ENCODE results near the gene MYEF2.

Gene MYEF2

GRCh38 chr15:48177766-48178647 lies at the start of gene MYEF2:
MYEF2 (minus strand) TSS chr15:48178295; CDS start chr15:48178237, 58 bp downstream.
- DNase-seq: peak; percentile 47

GRCh38 chr15:48225771-48226170 lies 47.7 kb upstream of the MYEF2 start:
- DNase-seq: no peak

GRCh38 chr15:48222627-48223026 lies 44.5 kb upstream of the MYEF2 start:
- DNase-seq: no peak

- DNase-seq: peak; percentile 55
These were observed 43.8 kb upstream of the MYEF2 start for GRCh38 chr15:48221885-48222284.

GRCh38 chr15:48221261-48221660 lies 43.2 kb upstream of the MYEF2 start:
- no peak for DNase-seq

GRCh38 chr15:48205981-48206380 lies 27.9 kb upstream of the MYEF2 start, which contains the start of gene SLC12A1:
SLC12A1 (plus strand) TSS chr15:48206302; CDS start chr15:48207720, 1,418 bp downstream.
- no peak for DNase-seq

- DNase-seq: no peak
These were observed 24.0 kb upstream of the MYEF2 start for GRCh38 chr15:48202068-48202467.

GRCh38 chr15:48191574-48192225 lies 13.6 kb upstream of the MYEF2 start, which contains the start of gene CTXN2:
CTXN2 (plus strand) TSS chr15:48191665; CDS start chr15:48201301, 9,636 bp downstream.
- DNase-seq: no peak

GRCh38 chr15:48190932-48191573 lies 13.0 kb upstream of the MYEF2 start:
- no peak for DNase-seq

- DNase-seq: no peak
These were observed 8.2 kb upstream of the MYEF2 start for GRCh38 chr15:48186271-48186670.

GRCh38 chr15:48185529-48185928 lies 7.4 kb upstream of the MYEF2 start:
- DNase-seq: no peak

GRCh38 chr15:48182749-48183148 lies 4.7 kb upstream of the MYEF2 start:
- DNase-seq: no peak

GRCh38 chr15:48178648-48178931 lies 495 bp upstream of the MYEF2 start:
- DNase-seq: no peak

GRCh38 chr15:48177383-48177765 lies 721 bp downstream of the MYEF2 start:
- no peak for DNase-seq

GRCh38 chr15:48176957-48177356 lies 1.1 kb downstream of the MYEF2 start:
- DNase-seq: no peak

- DNase-seq: no peak
These were observed 2.0 kb downstream of the MYEF2 start for GRCh38 chr15:48176112-48176511.

GRCh38 chr15:48175126-48175525 lies 3.0 kb downstream of the MYEF2 start:
- no peak for DNase-seq

- DNase-seq: peak; percentile 9
These were observed 7.1 kb downstream of the MYEF2 start for GRCh38 chr15:48170981-48171380.

GRCh38 chr15:48168616-48169015 lies 9.5 kb downstream of the MYEF2 start:
- DNase-seq: no peak

GRCh38 chr15:48153526-48153925 lies 24.6 kb downstream of the MYEF2 start:
- DNase-seq: no peak

GRCh38 chr15:48149858-48150257 lies 28.2 kb downstream of the MYEF2 start:
- DNase-seq: no peak

GRCh38 chr15:48147358-48147757 lies 30.7 kb downstream of the MYEF2 start:
- no peak for DNase-seq

- DNase-seq: no peak
These were observed 32.2 kb downstream of the MYEF2 start for GRCh38 chr15:48145923-48146322.

GRCh38 chr15:48144889-48145288 lies 33.2 kb downstream of the MYEF2 start:
- DNase-seq: no peak

Data from NCI-H526 treated with DMSO at 0.1 percent for 48 hours (cell line).